RWPE2 (cell line): ENCODE results near the gene NAALADL2.

Experiments used
- ATAC-seq: fragments of 200-7000 bp; cut with Tn5 transposase; 3 replicates; pipeline ENCODE4 v1.9.1; 2021; ENCODE audit warnings: low read depth
- DNase-seq: peaks from one replicate; pipeline ENCODE4 v3.0.0-alpha.2; 2020; ENCODE audit warnings: low spot score
- H3K27ac ChIP-seq: fragments of 450-650 bp; 2 replicates; pipeline ENCODE4 v1.5.1; 2017; ENCODE audit warnings: mild to moderate bottlenecking; ENCODE audit not compliant: poor library complexity, severe bottlenecking
- H3K27me3 ChIP-seq: fragments of 250-450 bp; sonication (Bioruptor Pico); 2 replicates; pipeline ENCODE4 v1.5.1; 2021; ENCODE audit warnings: mild to moderate bottlenecking, moderate library complexity; ENCODE audit not compliant: insufficient read depth, poor library complexity, severe bottlenecking
- H3K36me3 ChIP-seq: fragments of 250-450 bp; sonication (Bioruptor Pico); 2 replicates; pipeline ENCODE4 v1.5.1; 2020; ENCODE audit warnings: low read depth, mild to moderate bottlenecking, moderate library complexity
- H3K4me1 ChIP-seq: fragments of 250-450 bp; sonication (Bioruptor Pico); 2 replicates; pipeline ENCODE4 v1.5.1; 2021; ENCODE audit warnings: mild to moderate bottlenecking, moderate library complexity; ENCODE audit not compliant: insufficient read depth, poor library complexity, severe bottlenecking
- H3K4me3 ChIP-seq: fragments of 250-450 bp; sonication (Bioruptor Pico); 2 replicates; pipeline ENCODE4 v1.5.1; 2021; ENCODE audit warnings: mild to moderate bottlenecking, moderate library complexity; ENCODE audit not compliant: severe bottlenecking
- H3K9me3 ChIP-seq: fragments of 250-450 bp; sonication (Bioruptor Pico); 2 replicates; pipeline ENCODE4 v1.5.1; 2021; ENCODE audit warnings: mild to moderate bottlenecking, moderate library complexity; ENCODE audit not compliant: severe bottlenecking
- CTCF ChIP-seq: fragments of 450-650 bp; IDR thresholded peaks from one replicate; pipeline ENCODE4 v1.5.1; 2017; ENCODE audit warnings: mild to moderate bottlenecking, moderate library complexity; ENCODE audit not compliant: poor library complexity, severe bottlenecking

Gene NAALADL2

GRCh38 chr3:175662815-175663214, 803.7 kb downstream of the NAALADL2 start:
- Histone ChIP-seq H3K9me3 (no peaks in the 10 kb centered on the region), H3K4me3 (no peak overlapping the region), H3K36me3 (no peaks in the 10 kb centered on the region), H3K27me3 (no peaks in the 10 kb centered on the region), H3K27ac (no peak overlapping the region), H3K4me1 (no peaks in the 10 kb centered on the region)
- no peak for TF ChIP-seq CTCF
- DNase-seq (no peak), ATAC-seq (no peak)

GRCh38 chr3:175664911-175665310, 805.8 kb downstream of the NAALADL2 start:
- H3K9me3 ChIP-seq, result no peaks in the 10 kb centered on the region
- H3K36me3 ChIP-seq, result no peaks in the 10 kb centered on the region
- H3K4me1 ChIP-seq, result no peaks in the 10 kb centered on the region
- H3K27me3 ChIP-seq, result no peaks in the 10 kb centered on the region
- H3K4me3 ChIP-seq, result no peak overlapping the region
- no peak overlapping the region for H3K27ac ChIP-seq
- DNase-seq (no peak), ATAC-seq (peak; percentile 53; the same call in 2 of the 3 replicates)
- no peak for TF ChIP-seq CTCF

- Histone ChIP-seq H3K4me3 (no peak overlapping the region), H3K36me3 (no peaks in the 10 kb centered on the region), H3K9me3 (no peaks in the 10 kb centered on the region), H3K4me1 (no peaks in the 10 kb centered on the region), H3K27me3 (no peaks in the 10 kb centered on the region), H3K27ac (no peak overlapping the region)
- no peak for TF ChIP-seq CTCF
- ATAC-seq (no peak), DNase-seq (no peak)
Observed at GRCh38 chr3:175668300-175668699, 809.2 kb downstream of the NAALADL2 start.

DNA sequence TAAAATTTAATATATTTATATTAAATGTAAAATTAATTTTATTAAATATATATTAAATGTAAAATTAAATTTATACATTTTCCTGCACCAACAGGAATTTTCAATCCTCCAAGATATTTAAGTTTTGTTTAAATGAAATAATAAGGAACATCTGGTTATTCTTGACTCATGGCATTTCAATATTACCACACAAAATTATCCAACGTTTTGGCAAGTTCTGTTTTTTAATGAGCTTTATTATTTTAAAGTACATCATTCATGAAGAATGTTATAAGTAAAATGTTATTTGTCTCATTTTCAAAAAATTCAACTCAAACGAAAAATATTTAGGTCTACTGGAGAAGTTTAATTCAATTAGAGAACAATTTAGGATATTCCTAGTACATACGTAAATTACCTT, 811.4 kb downstream of the NAALADL2 start:
- TF ChIP-seq CTCF, result no peak
- no peak overlapping the region for H3K27ac ChIP-seq
- DNase-seq, result no peak
- H3K4me1 ChIP-seq, result no peaks in the 10 kb centered on the region
- ATAC-seq, result no peak
- H3K9me3 ChIP-seq, result no peaks in the 10 kb centered on the region
- no peaks in the 10 kb centered on the region for H3K27me3 ChIP-seq
- no peaks in the 10 kb centered on the region for H3K36me3 ChIP-seq
- no peak overlapping the region for H3K4me3 ChIP-seq

- Histone ChIP-seq H3K27ac (no peak overlapping the region), H3K4me3 (no peak overlapping the region), H3K36me3 (no peaks in the 10 kb centered on the region), H3K27me3 (no peaks in the 10 kb centered on the region), H3K9me3 (no peaks in the 10 kb centered on the region), H3K4me1 (no peaks in the 10 kb centered on the region)
- DNase-seq (no peak), ATAC-seq (no peak)
- no peak for TF ChIP-seq CTCF
Observed at GRCh38 chr3:175672119-175672689, 813.1 kb downstream of the NAALADL2 start.
